H1 (cell line): ENCODE data around the gene SPHK1. TPM values are rescaled to one million over a fixed set of nuclear protein-coding genes. Genes with fewer than 3 reads are reported as not detected.

Experiments used
- CTCF ChIA-PET: fragments of 300-600 bp; sonication (Branson Sonifier 250); formaldehyde crosslinking; loops from one replicate; lab custom pipeline; 2021; ENCODE audit not compliant: partially characterized antibody; lab: Charles Lee
- POLR2A ChIA-PET: fragments of 300-600 bp; sonication (Branson Sonifier 250); formaldehyde crosslinking; loops from one replicate; lab custom pipeline; 2021; ENCODE audit warnings: inconsistent platforms; ENCODE audit not compliant: partially characterized antibody; lab: Charles Lee
- DNase-seq, 2 experiments: peaks; one replicate each; pipeline versions ENCODE4 v3.0.0 to v3.0.0-alpha.2; 2010 to 2022; ENCODE audit warnings: low spot score in 2 of 2, low read depth in 1 of 2, mixed read lengths in 1 of 2
- FAIRE-seq: peaks from 2 replicates; lab custom pipeline; 2011; peaks lifted over from hg19 to GRCh38; lab: Jason Lieb, UNC
- H2AFZ ChIP-seq: 2 replicates; pipeline ENCODE4 v1.8.1; 2012; ENCODE audit warnings: low read length, inconsistent platforms
- H2AK5ac ChIP-seq: 2 replicates; pipeline ENCODE4 v1.6.1; 2013; ENCODE audit warnings: low read depth, low read length
- H2BK120ac ChIP-seq: replicated peaks from 2 replicates; pipeline ENCODE3; 2013; ENCODE audit warnings: low read depth, low read length, inconsistent platforms
- H2BK12ac ChIP-seq: 2 replicates; pipeline ENCODE4 v1.6.1; 2013; ENCODE audit warnings: low read depth, low read length
- H2BK15ac ChIP-seq: 2 replicates; pipeline ENCODE4 v1.6.1; 2013; ENCODE audit warnings: low read length
- H2BK20ac ChIP-seq: 2 replicates; pipeline ENCODE4 v1.6.1; 2013; ENCODE audit warnings: low read length
- H2BK5ac ChIP-seq: 2 replicates; pipeline ENCODE4 v1.6.1; 2013; ENCODE audit warnings: low read depth, low read length
- H3K14ac ChIP-seq: 2 replicates; pipeline ENCODE4 v1.6.1; 2013; ENCODE audit warnings: inconsistent platforms; ENCODE audit not compliant: insufficient read length
- H3K18ac ChIP-seq: 2 replicates; pipeline ENCODE4 v1.6.1; 2013; ENCODE audit warnings: low read length; ENCODE audit errors: extremely low read depth
- H3K23ac ChIP-seq: 2 replicates; pipeline ENCODE4 v1.6.1; 2013; ENCODE audit warnings: inconsistent platforms; ENCODE audit not compliant: insufficient read length
- H3K23me2 ChIP-seq: 2 replicates; pipeline ENCODE4 v1.6.1; 2013; ENCODE audit warnings: low read depth, low read length
- H3K27ac ChIP-seq: 2 replicates; pipeline ENCODE4 v1.6.1; 2011; ENCODE audit warnings: low read depth, low read length, inconsistent platforms
- H3K27me3 ChIP-seq, 4 experiments: replicated peaks in 1 of 4; 1 replicate in 1 of 4; 2 replicates in 3 of 4; pipeline versions ENCODE4 v1.6.1 to v1.8.1; 2011 to 2013; ENCODE audit warnings: low read length in 3 of 4, mild to moderate bottlenecking in 3 of 4, inconsistent platforms in 2 of 4, mixed read lengths in 2 of 4, moderate library complexity in 1 of 4; ENCODE audit not compliant: control insufficient read depth in 3 of 4, insufficient read depth in 3 of 4; ENCODE audit errors: extremely low read depth in 1 of 4
- H3K36me3 ChIP-seq, 4 experiments: 2 replicates each; pipeline versions ENCODE4 v1.6.1 to v1.8.1; 2011 to 2013; ENCODE audit warnings: mild to moderate bottlenecking in 4 of 4, low read length in 3 of 4, moderate library complexity in 2 of 4, control low read depth in 1 of 4, inconsistent platforms in 1 of 4; ENCODE audit not compliant: insufficient read depth in 4 of 4, control insufficient read depth in 2 of 4
- H3K4ac ChIP-seq: replicated peaks from 2 replicates; pipeline ENCODE3; 2013; ENCODE audit warnings: low read length, low read depth, mixed read lengths, inconsistent platforms; ENCODE audit not compliant: insufficient read length
- H3K4me1 ChIP-seq, 4 experiments: replicated peaks in 1 of 4; 1 replicate in 1 of 4; 2 replicates in 3 of 4; pipeline versions ENCODE4 v1.6.1 to v1.8.1; 2011 to 2013; ENCODE audit warnings: low read length in 3 of 4, inconsistent platforms in 2 of 4, mixed read lengths in 1 of 4; ENCODE audit not compliant: insufficient read depth in 4 of 4, control insufficient read depth in 3 of 4
- H3K4me2 ChIP-seq, 2 experiments: 2 replicates each; pipeline versions ENCODE4 v1.6.1 to v1.8.1; 2011 to 2013; ENCODE audit warnings: low read depth in 2 of 2, low read length in 2 of 2, control low read depth in 1 of 2, inconsistent platforms in 1 of 2, mild to moderate bottlenecking in 1 of 2; ENCODE audit not compliant: insufficient read depth in 1 of 2
- H3K4me3 ChIP-seq, 4 experiments: fragments of 200-600, 300-600 bp in 1 of 4; sonication (generic), shearing (Covaris generic), sonication (Bioruptor Twin) in 1 of 4; 2 replicates each; pipeline versions ENCODE4 v1.5.1 to v1.8.1; 2011 to 2016; ENCODE audit warnings: low read length in 4 of 4, low read depth in 3 of 4, control low read depth in 2 of 4, inconsistent platforms in 2 of 4, mild to moderate bottlenecking in 2 of 4, mixed read lengths in 1 of 4, moderate library complexity in 1 of 4; ENCODE audit not compliant: insufficient read depth in 2 of 4; ENCODE audit errors: extremely low read depth in 1 of 4
- H3K56ac ChIP-seq: replicated peaks from 2 replicates; pipeline ENCODE3; 2013; ENCODE audit warnings: low read depth, mild to moderate bottlenecking, mixed read lengths, low read length, inconsistent platforms; ENCODE audit not compliant: insufficient read length
- H3K79me1 ChIP-seq: 2 replicates; pipeline ENCODE4 v1.6.1; 2013; ENCODE audit warnings: low read depth, low read length, control low read depth
- H3K79me2 ChIP-seq, 2 experiments: 2 replicates each; pipeline versions ENCODE4 v1.6.1 to v1.8.1; 2012 to 2013; ENCODE audit warnings: low read length in 2 of 2, mild to moderate bottlenecking in 2 of 2, inconsistent platforms in 1 of 2; ENCODE audit not compliant: insufficient read depth in 2 of 2, control insufficient read depth in 1 of 2
- H3K9ac ChIP-seq, 4 experiments: replicated peaks in 1 of 4; 1 replicate in 1 of 4; 2 replicates in 3 of 4; pipeline versions ENCODE4 v1.6.1 to v1.8.1; 2011 to 2013; ENCODE audit warnings: low read depth in 3 of 4, low read length in 3 of 4, control low read depth in 2 of 4, mild to moderate bottlenecking in 2 of 4, moderate library complexity in 2 of 4, inconsistent platforms in 1 of 4; ENCODE audit errors: extremely low read depth in 1 of 4
- H3K9me3 ChIP-seq, 2 experiments: 2 replicates each; pipeline versions ENCODE4 v1.6.1 to v1.8.1; 2012 to 2013; ENCODE audit warnings: mild to moderate bottlenecking in 2 of 2, moderate library complexity in 2 of 2, control low read depth in 1 of 2, inconsistent platforms in 1 of 2, low read depth in 1 of 2, low read length in 1 of 2, mixed read lengths in 1 of 2; ENCODE audit not compliant: insufficient read depth in 2 of 2
- H4K20me1 ChIP-seq, 2 experiments: replicated peaks in 1 of 2; 2 replicates each; pipeline versions ENCODE3 to v1.8.1; 2011 to 2013; ENCODE audit warnings: inconsistent platforms in 2 of 2, low read length in 2 of 2, mild to moderate bottlenecking in 1 of 2; ENCODE audit not compliant: insufficient read depth in 2 of 2, control insufficient read depth in 1 of 2
- H4K5ac ChIP-seq: 2 replicates; pipeline ENCODE4 v1.6.1; 2013; ENCODE audit warnings: low read length, low read depth, mixed read lengths, inconsistent platforms; ENCODE audit not compliant: insufficient read length
- H4K8ac ChIP-seq: 2 replicates; pipeline ENCODE4 v1.8.0; 2013; ENCODE audit warnings: mild to moderate bottlenecking, moderate library complexity, low read length, inconsistent platforms; ENCODE audit not compliant: insufficient read depth; ENCODE audit errors: extremely low read depth
- H4K91ac ChIP-seq: replicated peaks from 2 replicates; pipeline ENCODE3; 2013; ENCODE audit warnings: low read length, mixed read lengths, inconsistent platforms; ENCODE audit not compliant: insufficient read length
- BACH1 ChIP-seq: IDR thresholded peaks from 2 replicates; pipeline ENCODE4 v1.6.1; 2012; ENCODE audit warnings: low read length, improper control_type of control experiment
- BRCA1 ChIP-seq: IDR thresholded peaks from 2 replicates; pipeline ENCODE4 v1.6.1; 2012; ENCODE audit warnings: low read depth, low read length, improper control_type of control experiment
- CBX5 ChIP-seq: fragments of 300-800, 300-1000 bp; sonication (generic); IDR thresholded peaks from 2 replicates; pipeline ENCODE4 v1.7.1; 2016; ENCODE audit warnings: antibody characterized with exemption, low read length, low read depth
- CHD2 ChIP-seq: IDR thresholded peaks from 2 replicates; pipeline ENCODE4 v1.6.1; 2012; ENCODE audit warnings: low read length, improper control_type of control experiment
- HDAC6 ChIP-seq: IDR thresholded peaks from one replicate; pipeline ENCODE4 v1.7.1; 2012; ENCODE audit warnings: low read depth, mild to moderate bottlenecking, inconsistent platforms, low read length, moderate library complexity
- JUN ChIP-seq: IDR thresholded peaks from 2 replicates; pipeline ENCODE4 v1.6.1; 2011; ENCODE audit warnings: low read depth, mild to moderate bottlenecking, improper control_type of control experiment, low read length
- RXRA ChIP-seq: IDR thresholded peaks from 2 replicates; pipeline ENCODE4 v1.6.1; 2011; ENCODE audit warnings: low read depth, mild to moderate bottlenecking, low read length, moderate library complexity; ENCODE audit not compliant: insufficient read depth
- SIX5 ChIP-seq: IDR thresholded peaks from 2 replicates; pipeline ENCODE4 v1.6.1; 2011; ENCODE audit warnings: mild to moderate bottlenecking, low read depth, low read length
- SP1 ChIP-seq: IDR thresholded peaks from 2 replicates; pipeline ENCODE4 v1.6.1; 2011; ENCODE audit warnings: low read depth, low read length
- SP4 ChIP-seq: IDR thresholded peaks from 2 replicates; pipeline ENCODE4 v1.6.1; 2012; ENCODE audit warnings: low read length, inconsistent platforms
- ZNF274 ChIP-seq: IDR thresholded peaks from 2 replicates; pipeline ENCODE4 v1.7.0; 2012; ENCODE audit warnings: low read length, borderline replicate concordance; ENCODE audit errors: extremely low read depth
- WGBS, 2 experiments: shearing (Covaris generic) in 1 of 2; methylation state at CpG; one replicate each; pipeline versions ENCODE4 v1.1.6 to v1.1.7; 2013 to 2015; ENCODE audit warnings: low lambda C conversion rate in 2 of 2, mixed read lengths in 2 of 2, inconsistent platforms in 1 of 2, low coverage in 1 of 2, missing lambda C conversion rate in 1 of 2; ENCODE audit not compliant: insufficient replicate concordance in 2 of 2, insufficient coverage in 1 of 2, insufficient read length in 1 of 2; ENCODE audit errors: extremely low coverage in 1 of 2, missing lambda C conversion rate in 1 of 2; 5-methylcytosine and 5-hydroxymethylcytosine counted together
- polyA plus RNA-seq, 7 experiments: library from polyadenylated mRNA; depleted of rRNA in 3 of 7; stranded (reverse) in 5 of 7; unstranded in 2 of 7; fragments of >200 nt in 5 of 7; fragments of 200-250 nt in 2 of 7; gene quantifications; 1 replicate in 5 of 7; 2 replicates in 1 of 7; 4 replicates in 1 of 7; pipeline versions ENCODE4 v1.2.1 to v1.2.3, GENCODE V29; 2011 to 2013; ENCODE audit warnings: missing spikeins in 2 of 7, mixed read lengths in 2 of 7
- total RNA-seq: library from RNA; stranded (reverse); fragmentation: NEBNext Ultra II Directional; extraction: Animal tissue kit (Norgen Biotek cat#: 25700); gene quantifications from 2 replicates; pipeline ENCODE4 v1.2.1, GENCODE V29; 2021
- TF ChIP-seq, protein P1 (sequence below), 3 experiments: IDR thresholded peaks; 1 replicate in 2 of 3; 2 replicates in 1 of 3; pipeline versions ENCODE4 v1.5.1 to v1.6.1; 2011; ENCODE audit warnings: low read length in 3 of 3, mild to moderate bottlenecking in 3 of 3, inconsistent platforms in 2 of 3, low read depth in 1 of 3, moderate library complexity in 1 of 3; ENCODE audit not compliant: insufficient read depth in 1 of 3; ENCODE audit errors: control extremely low read depth in 1 of 3

The SPHK1 gene
- total and polyA plus RNA-seq, 2 of the 8 experiments (the other 6 are each of a cell fraction or from before 2014, with no cell fraction given), result 2.4 TPM

DNA sequence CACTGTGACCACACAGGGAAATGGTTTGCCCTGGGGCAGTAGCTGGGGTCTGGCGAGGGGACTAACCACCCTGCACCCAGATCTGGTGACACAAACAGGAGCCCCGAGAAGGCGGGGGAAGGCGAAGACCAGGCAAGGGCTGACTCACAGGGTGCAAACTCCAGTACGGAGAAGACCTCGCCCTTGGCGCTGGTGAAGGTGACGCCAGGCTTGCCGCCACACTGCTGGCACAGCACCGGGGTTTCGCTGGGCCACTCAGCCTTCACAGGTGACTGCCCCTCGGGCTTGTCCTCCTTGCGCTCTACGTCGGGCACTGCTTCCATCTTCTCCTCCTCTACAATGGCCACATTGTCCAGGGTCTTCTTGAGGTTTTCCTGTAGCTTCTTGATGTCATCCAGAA lies 11.6 kb downstream of the SPHK1 start:
- TF ChIP-seq SIX5 (no peak), CHD2 (no peak), BACH1 (no peak), HDAC6 (no peak), RXRA (no peak), ZNF274 (no peak), CBX5 (no peak), SP1 (no peak), SP4 (no peak), JUN (no peak), BRCA1 (no peak)
- TF ChIP-seq, protein P1, sequence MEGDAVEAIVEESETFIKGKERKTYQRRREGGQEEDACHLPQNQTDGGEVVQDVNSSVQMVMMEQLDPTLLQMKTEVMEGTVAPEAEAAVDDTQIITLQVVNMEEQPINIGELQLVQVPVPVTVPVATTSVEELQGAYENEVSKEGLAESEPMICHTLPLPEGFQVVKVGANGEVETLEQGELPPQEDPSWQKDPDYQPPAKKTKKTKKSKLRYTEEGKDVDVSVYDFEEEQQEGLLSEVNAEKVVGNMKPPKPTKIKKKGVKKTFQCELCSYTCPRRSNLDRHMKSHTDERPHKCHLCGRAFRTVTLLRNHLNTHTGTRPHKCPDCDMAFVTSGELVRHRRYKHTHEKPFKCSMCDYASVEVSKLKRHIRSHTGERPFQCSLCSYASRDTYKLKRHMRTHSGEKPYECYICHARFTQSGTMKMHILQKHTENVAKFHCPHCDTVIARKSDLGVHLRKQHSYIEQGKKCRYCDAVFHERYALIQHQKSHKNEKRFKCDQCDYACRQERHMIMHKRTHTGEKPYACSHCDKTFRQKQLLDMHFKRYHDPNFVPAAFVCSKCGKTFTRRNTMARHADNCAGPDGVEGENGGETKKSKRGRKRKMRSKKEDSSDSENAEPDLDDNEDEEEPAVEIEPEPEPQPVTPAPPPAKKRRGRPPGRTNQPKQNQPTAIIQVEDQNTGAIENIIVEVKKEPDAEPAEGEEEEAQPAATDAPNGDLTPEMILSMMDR (IDR thresholded peaks at IDR 0.05; ENCODE audit: control extremely low read depth in 1 of 3, insufficient read depth in 1 of 3, low read depth in 1 of 3, low read length in 3 of 3), result no peak
- ChIA-PET POLR2A (no interaction called here), CTCF (interaction anchor here (0.6 to 28.1 kb wide), 10 partner anchors 11 to 102 kb away, joined by 3 to 635 read pairs (median 32); partner anchors contain the start of genes PRPSAP1, QRICH2 and SPHK1)
- Histone ChIP-seq H3K56ac (no peak overlapping the region), H3K4me3 (no peak overlapping the region), H2BK12ac (no peak overlapping the region), H3K4ac (no peak overlapping the region), H3K23ac (no peak overlapping the region), H3K14ac (no peak overlapping the region), H3K23me2 (no peaks in the 10 kb centered on the region), H3K27ac (no peak overlapping the region), H3K4me1 (no peaks in the 10 kb centered on the region; a peak in 1 of 7 replicates), H4K91ac (no peak overlapping the region), H3K9ac (no peak overlapping the region), H3K79me1 (no peaks in the 10 kb centered on the region), H3K36me3 (peaks cover 33 to 66% (median 61%) of the 10 kb centered on the region in 4 experiments), H4K5ac (no peak overlapping the region), H3K18ac (no peak overlapping the region), H4K8ac (no peak overlapping the region), H3K27me3 (no peaks in the 10 kb centered on the region), H2AFZ (no peak overlapping the region), H2BK5ac (no peak overlapping the region), H3K79me2 (no peaks in the 10 kb centered on the region), H2BK15ac (no peak overlapping the region), H2BK120ac (no peak overlapping the region), H4K20me1 (peaks cover 5 to 7% of the 10 kb centered on the region in 2 experiments), H2AK5ac (no peak overlapping the region), H3K9me3 (no peaks in the 10 kb centered on the region), H2BK20ac (no peak overlapping the region), H3K4me2 (no peak overlapping the region)
- no peak for DNase-seq
- no peak for FAIRE-seq
- 86% methylated on average over 14 of the region's 15 CpGs; no CpG with 5 or more reads in 1 of the 2 experiments for WGBS, 2 experiments
